ENCODE data around the gene PLD4. TPM values are rescaled to one million over a fixed set of nuclear protein-coding genes. Genes with fewer than 3 reads are reported as not detected.

PLD4 gene
- total and polyA plus RNA-seq, 9 of the 15 experiments (the other 6 are each of a cell fraction or from before 2014, with no cell fraction given) = 0.18 to 0.24 TPM; not detected in 7

DNA sequence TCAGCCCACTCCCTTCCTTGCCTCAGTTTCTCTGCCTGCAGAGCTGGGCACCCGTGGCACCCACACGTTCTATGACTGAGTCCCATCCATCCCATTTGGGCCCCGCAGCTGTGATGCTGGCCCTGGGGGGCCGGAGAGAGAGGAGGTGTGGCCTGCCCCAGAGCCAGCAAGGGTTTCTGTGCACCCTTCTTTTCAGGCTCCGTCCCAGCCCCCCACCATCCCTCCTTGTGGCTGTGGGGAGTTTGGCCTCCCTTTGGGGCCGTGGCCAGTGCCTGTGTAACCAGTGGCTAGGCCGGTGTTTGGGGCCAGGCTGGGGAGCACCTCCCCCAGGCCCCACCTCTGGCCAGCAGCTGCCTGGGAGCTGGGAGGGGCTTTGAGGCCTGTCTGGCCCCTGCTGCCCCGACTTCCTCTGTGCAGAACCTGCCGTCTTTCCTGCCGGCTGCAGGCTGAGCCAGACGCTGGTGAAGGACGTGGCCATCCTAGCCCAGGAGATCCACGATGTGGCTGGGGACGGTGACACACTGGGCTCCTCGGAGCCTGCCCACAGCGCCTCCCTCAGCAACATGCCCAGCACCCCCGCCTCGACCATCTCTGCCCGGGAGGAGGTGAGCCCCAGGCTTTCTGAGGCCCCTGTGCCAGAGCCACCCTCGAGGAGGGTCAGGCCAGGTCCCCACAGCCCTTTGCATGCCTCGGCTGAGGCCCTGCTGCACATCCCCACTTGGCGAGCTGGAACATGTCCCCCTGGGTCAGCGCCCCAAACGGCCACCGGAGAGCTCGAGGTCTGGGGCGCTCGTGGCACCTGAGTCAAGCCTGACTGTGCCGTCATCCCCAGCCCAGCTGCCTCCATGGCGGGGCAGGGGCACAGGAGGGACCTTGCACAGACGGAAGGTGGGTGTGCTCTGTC, 31.9 kb upstream of the PLD4 start:
- TF ChIP-seq, protein P1, sequence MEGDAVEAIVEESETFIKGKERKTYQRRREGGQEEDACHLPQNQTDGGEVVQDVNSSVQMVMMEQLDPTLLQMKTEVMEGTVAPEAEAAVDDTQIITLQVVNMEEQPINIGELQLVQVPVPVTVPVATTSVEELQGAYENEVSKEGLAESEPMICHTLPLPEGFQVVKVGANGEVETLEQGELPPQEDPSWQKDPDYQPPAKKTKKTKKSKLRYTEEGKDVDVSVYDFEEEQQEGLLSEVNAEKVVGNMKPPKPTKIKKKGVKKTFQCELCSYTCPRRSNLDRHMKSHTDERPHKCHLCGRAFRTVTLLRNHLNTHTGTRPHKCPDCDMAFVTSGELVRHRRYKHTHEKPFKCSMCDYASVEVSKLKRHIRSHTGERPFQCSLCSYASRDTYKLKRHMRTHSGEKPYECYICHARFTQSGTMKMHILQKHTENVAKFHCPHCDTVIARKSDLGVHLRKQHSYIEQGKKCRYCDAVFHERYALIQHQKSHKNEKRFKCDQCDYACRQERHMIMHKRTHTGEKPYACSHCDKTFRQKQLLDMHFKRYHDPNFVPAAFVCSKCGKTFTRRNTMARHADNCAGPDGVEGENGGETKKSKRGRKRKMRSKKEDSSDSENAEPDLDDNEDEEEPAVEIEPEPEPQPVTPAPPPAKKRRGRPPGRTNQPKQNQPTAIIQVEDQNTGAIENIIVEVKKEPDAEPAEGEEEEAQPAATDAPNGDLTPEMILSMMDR (IDR thresholded peaks at IDR 0.05 in 2 of 3, conservative IDR thresholded peaks at IDR 0.05 in 1 of 3; ENCODE audit: insufficient read depth in 2 of 3, low read depth in 1 of 3, low read length in 3 of 3) = 0 out of 6 replicates have a peak, but pooled peaks of 1 of the 3 experiments have one; percentile 6
- TF ChIP-seq CHAMP1 (IDR thresholded peaks at IDR 0.05) (no peak), POLR2G (IDR thresholded peaks at IDR 0.05; ENCODE audit: low read depth, low read length) (peak; percentile 52; the same call in 1 of the 2 replicates)
- DNase-seq (ENCODE audit: extremely low read depth in 1 of 4, low spot score in 3 of 4) (peak in 2 of 4 experiments; percentile 24 to 31), FAIRE-seq (no peak), ATAC-seq (peak; percentile 70)
- Histone ChIP-seq H3K4me3 (no peak overlapping the region), H3K9me1 (ENCODE audit: control insufficient read depth, insufficient read depth, low read length) (no peaks in the 10 kb centered on the region), H3K79me2 (ENCODE audit: control insufficient read depth, insufficient read depth, low read length) (no peaks in the 10 kb centered on the region), H3K9ac (ENCODE audit: insufficient read depth in 1 of 2, low read depth in 2 of 2, low read length in 2 of 2) (peak overlapping the region in 1 of 2 experiments; percentile 26; a peak in 1 of 4 replicates), H3K9me3 (replicated peaks; ENCODE audit: control insufficient read depth, insufficient read depth, low read depth, low read length) (no peaks in the 10 kb centered on the region), H4K20me1 (replicated peaks; ENCODE audit: control insufficient read depth, insufficient read depth, low read length) (no peaks in the 10 kb centered on the region), H3K4me2 (ENCODE audit: insufficient read depth, low read length) (no peak overlapping the region), H3K27ac (ENCODE audit: extremely low read depth, low read depth, low read length) (no peak overlapping the region), H2AFZ (ENCODE audit: low read depth, low read length) (no peak overlapping the region), H3K27me3 (ENCODE audit: control insufficient read depth in 2 of 2, insufficient read depth in 2 of 2, low read length in 2 of 2) (no peaks in the 10 kb centered on the region), H3K4me1 (replicated peaks in 1 of 2; ENCODE audit: control insufficient read depth in 2 of 2, insufficient read depth in 2 of 2, low read length in 2 of 2) (peaks cover 0 to 70% of the 10 kb centered on the region in 2 experiments; a peak in 2 of 5 replicates), H3K36me3 (ENCODE audit: control insufficient read depth, insufficient read depth, low read length) (no peaks in the 10 kb centered on the region)
- 49% methylated on average over 16 of the region's 31 CpGs for WGBS (ENCODE audit: insufficient coverage, low coverage, missing lambda C conversion rate)
- BruUV-seq (replicated peaks) = no TSS peak
- in situ Hi-C loops (cut with MboI) (no loop called here), intact Hi-C loops (cut with micrococcal nuclease) (no loop called here)
- ChIA-PET CTCF (ENCODE audit: low intra/inter-chr PET ratio) (no interaction called here), POLR2A (interaction anchor here (0.7 to 1.0 kb wide), 5 partner anchors 23 to 450 kb away, joined by 3 to 4 read pairs (median 3); partner anchors contain the start of gene SIVA1)
